Lung microvascular endothelial cell (primary cell): Measurements from ENCODE around the gene NUP210. TPM values are rescaled to one million over a fixed set of nuclear protein-coding genes. Genes with fewer than 3 reads are reported as not detected.
A peak's percentile ranks its signal among the peaks of the same experiment; 100 is the strongest.

Experiments used
- DNase-seq, 2 donors: peaks; one replicate each; pipeline versions ENCODE4 v3.0.0 to v3.0.0-alpha.2; 2010; ENCODE audit warnings: low read depth in 2 of 2
- total RNA-seq: library from RNA; depleted of rRNA; stranded (reverse); fragments of >200 nt; gene quantifications from 2 replicates; pipeline ENCODE4 v1.2.1, GENCODE V29; 2014

Gene NUP210
- total RNA-seq, 1 donor from 2014 or later, result 0.20 TPM

DNA sequence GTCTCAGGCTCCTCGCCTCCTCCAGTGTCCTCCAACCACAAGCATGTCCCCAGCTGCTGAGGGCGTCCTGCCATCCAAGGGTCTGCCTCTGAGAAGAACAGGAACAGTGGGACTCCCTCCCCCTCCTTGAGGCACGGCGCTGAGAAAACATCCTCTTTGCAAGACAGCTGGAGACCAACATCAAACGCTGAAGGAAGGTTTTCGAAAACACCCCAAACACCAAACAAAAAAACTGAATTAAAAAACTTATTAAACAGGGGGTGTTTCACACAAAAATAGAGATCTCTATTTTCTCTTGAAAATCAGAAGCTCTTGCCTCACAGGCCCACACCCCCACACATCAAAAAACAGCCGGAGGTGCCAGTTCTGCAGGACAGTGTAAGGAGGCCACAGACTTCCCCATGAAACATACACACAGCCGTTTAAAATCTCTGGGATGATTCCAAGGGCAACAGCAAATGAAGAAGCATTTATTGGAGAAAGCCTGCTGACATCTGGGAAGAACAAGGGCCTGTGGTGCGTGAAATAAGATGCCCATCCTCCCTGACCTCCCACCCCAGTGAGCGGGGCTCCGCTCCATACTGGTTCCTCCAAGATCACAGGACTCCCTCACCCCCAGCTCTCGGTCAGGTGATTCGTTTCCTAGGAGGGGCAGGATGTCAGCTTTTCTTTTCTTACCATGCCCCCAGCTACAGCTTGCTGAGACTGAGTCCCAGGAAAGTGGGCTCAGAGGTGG lies 71.3 kb downstream of the NUP210 start:
- no peak for DNase-seq

DNA sequence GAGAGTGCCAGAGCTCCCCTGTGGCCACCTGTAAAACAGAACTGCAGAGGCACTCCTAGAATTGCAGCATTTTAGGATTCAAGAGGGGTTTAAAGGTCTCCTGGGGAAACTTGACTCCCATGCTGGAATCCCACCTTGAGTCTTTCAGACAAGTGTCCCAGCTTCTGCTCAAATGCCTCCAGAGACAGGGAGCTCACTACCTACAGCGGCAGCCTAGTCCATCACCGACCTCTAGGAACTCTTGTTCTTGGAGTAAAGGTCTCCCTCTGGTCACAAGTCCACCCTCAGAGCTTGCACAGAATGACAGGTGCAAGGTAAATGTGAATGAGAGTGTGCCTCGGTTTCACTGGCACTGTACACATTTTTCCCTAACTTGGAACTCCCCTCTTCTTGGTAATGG lies 72.0 kb downstream of the NUP210 start:
- no peak for DNase-seq

GRCh38 chr3:13347390-13347950 lies 72.7 kb downstream of the NUP210 start:
- no peak for DNase-seq

- peak in 1 of 2 donors; percentile 42 for DNase-seq
Observed at GRCh38 chr3:13346481-13347389, 73.4 kb downstream of the NUP210 start.

DNA sequence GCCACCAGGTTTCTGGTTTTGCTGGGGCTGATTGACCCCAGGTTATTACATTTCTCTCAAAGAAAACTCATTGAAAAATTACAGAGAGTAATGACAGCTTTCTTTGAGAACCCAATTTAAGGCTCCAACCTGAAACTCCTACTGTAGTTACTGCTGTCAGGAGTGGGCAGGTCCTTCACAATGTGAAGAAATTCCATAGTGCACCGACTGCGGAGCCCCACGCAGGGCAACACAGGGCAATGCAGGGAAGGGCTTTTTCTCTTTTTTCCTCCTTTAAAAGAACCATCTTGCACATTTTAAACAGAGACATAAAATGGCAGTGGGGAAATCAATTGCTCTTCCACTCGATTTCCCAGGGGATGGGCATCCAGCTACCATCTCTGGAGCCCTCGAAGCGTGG lies 74.3 kb downstream of the NUP210 start:
- DNase-seq, result no peak

DNA sequence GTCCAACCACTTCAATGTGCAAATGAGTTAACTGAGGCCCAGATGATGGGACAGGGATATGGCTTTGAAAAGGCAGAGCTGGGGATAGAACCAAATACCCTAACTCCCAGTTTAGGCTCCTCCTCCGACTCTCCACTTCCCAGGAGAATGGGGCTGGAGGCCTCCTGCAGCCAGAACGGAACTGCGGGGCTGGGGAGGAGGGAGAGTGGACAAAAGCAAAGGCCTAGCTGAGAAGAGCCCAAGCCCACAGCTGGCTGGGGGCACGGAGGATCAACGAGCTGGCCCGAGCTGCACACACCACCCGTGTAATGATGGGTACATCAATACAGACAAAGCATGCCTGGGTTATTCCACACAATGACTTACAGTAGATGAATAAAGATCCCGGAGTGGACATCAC lies 74.8 kb downstream of the NUP210 start:
- DNase-seq, result no peak

DNA sequence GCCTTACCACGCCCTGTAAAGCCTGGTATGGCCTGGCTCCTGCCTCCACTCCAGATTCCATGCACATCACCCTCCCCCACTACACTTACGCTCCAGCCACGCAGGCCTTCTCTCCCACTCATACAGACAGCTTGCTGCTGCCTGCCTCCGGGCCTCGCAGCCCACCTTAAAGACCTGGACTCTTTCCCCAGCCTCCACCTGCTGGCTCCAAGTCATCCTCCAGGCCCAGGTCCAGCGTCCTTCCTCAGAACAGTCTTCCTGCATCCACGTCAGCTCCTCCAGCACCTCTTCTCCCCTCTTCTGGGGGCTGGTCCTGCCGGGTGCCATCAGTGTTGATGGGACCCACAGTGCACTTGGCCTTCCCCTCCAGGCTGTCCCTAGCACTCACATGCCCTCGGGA lies 75.5 kb downstream of the NUP210 start:
- DNase-seq, result no peak

- DNase-seq, result no peak
Observed at GRCh38 chr3:13343601-13344000, 76.5 kb downstream of the NUP210 start.

DNA sequence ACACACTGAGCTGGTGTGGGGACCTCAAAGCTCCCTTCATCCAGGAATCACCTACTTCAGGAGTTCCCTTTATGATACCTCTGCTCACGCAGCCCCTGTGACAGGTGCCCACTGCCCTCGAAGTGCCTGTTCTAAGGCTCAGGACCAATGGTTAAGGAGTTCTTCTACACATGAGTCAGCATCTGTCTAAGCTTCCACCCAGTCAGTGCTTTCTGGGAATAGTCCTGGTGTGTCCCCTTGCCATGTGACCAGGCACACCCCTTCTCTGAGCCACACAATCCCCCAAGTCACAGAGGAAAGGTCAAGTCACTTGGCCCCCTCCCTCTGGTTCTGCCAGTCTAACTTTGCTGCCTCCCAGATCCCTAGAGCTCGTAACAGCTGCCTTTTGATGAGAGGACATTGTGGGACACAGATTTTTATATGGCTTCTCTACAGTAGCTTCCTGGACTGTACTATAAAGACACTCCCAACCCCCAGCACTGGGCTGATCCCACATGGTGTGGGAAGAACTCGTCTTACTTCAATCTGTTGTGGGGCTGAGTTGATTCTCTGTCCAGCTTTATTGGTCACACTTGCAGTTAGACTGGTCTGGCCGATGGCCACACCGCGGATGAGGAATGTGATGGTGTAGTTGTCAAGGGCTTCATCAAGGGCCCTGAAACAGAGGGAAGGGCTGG lies 78.8 kb downstream of the NUP210 start:
- no peak for DNase-seq

GRCh38 chr3:13339833-13340232 lies 80.3 kb downstream of the NUP210 start:
- no peak for DNase-seq

DNA sequence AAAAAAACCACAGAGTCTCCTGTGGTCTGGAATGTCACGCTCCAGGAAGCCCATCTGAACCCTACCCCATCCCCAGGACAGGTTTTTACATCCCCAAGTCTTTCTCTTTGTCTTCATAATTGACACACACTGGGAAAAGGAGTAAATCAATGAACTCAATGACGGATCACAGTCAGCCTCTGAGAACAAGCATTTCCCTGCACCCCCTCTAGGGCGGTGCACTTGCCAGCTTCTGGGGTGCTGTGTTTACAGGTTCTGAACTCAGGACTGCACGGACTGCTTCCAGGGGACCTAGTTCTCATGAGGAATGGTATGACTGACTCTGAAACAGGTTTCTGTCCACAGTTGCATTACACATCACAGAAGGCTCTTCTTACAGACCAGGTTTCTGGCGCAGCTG lies 81.1 kb downstream of the NUP210 start:
- no peak for DNase-seq

- no peak for DNase-seq
Observed at GRCh38 chr3:13338231-13338630, 81.9 kb downstream of the NUP210 start.

GRCh38 chr3:13336592-13336991 lies 83.5 kb downstream of the NUP210 start:
- no peak for DNase-seq

DNA sequence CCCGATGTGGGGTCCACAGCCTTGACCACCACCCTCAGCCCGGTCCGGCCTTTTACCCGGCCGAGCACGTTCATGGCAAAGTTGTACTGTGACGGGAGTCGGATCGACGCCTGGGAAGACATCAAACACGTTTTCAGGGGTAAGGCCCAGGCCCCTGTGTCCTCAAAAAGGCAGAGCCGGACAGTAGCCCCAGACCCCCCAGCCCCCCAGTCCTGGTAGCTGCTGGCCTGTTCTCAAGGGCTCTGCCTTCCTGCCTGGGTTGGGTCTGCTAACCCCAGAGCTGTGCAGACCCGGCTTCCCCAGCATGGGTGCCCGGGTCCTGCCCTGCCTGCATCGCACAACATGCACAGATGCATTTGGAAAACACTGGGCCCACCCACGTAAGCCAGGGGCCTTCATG lies 84.6 kb downstream of the NUP210 start:
- no peak for DNase-seq

GRCh38 chr3:13335059-13335458 lies 85.1 kb downstream of the NUP210 start:
- DNase-seq, result no peak

DNA sequence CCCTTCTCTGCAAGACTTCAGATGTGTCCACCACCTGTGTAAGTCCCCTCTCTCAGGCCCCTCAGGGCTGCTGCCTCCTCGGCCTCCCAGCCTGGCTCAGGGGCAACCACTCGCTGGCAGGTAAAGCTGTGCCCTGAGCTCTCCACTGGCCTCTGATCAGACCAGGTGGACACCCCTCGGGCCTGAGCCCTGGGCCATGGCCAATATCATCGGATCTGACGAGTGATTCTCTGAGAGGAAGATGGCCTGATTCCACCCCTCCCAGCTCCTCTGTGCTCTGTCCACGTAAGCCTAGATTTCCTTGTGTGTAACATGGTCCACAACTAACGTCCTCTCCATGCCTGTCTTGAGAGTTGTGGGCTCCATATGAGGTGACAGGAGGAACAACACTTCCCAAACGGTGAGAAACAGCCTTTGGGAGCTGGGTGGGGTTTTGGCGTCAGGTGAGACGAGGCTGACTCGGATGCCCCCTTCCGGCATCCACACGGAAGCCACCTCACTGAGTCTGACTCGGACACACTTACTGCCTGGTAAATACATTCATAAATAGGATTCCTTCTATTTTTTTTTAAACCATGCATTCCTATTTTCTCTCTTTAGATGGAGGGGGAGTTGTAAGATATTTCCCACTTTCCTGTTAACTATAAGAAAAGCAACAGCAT lies 86.8 kb downstream of the NUP210 start:
- DNase-seq, result no peak

GRCh38 chr3:13332740-13333139 lies 87.4 kb downstream of the NUP210 start:
- DNase-seq, result no peak

GRCh38 chr3:13332158-13332557 lies 88.0 kb downstream of the NUP210 start:
- DNase-seq, result no peak

- DNase-seq, result no peak
Observed at GRCh38 chr3:13329746-13330145, 90.4 kb downstream of the NUP210 start.

- DNase-seq, result no peak
Observed at GRCh38 chr3:13325892-13326443, 94.2 kb downstream of the NUP210 start.
